HCT116 (cell line): ENCODE data around the gene CCDC154. TPM values are rescaled to one million over a fixed set of nuclear protein-coding genes. Genes with fewer than 3 reads are reported as not detected.

Experiments
- ATAC-seq: fragments of 200-7000 bp; cut with Tn5 transposase; 2 replicates; pipeline ENCODE4 v1.9.1; 2020; ENCODE audit warnings: mild to moderate bottlenecking, moderate library complexity
- BruUV-seq: library from RNA; stranded (reverse); fragments of 400-500 nt; replicated peaks from 2 replicates; lab custom pipeline; 2021; lab: Mats Ljungman, UMichigan
- CTCF ChIA-PET: fragments of 300-600 bp; sonication (Branson Sonifier 250); formaldehyde crosslinking; loops from one replicate; lab custom pipeline; 2021; ENCODE audit warnings: antibody characterized with exemption; lab: Charles Lee
- POLR2A ChIA-PET: fragments of 300-600, 350-600 bp; sonication (Branson Sonifier 250); formaldehyde crosslinking; loops from one replicate; lab custom pipeline; 2021; ENCODE audit warnings: antibody characterized with exemption; lab: Charles Lee
- RAD21 ChIA-PET, 2 experiments: fragments of 300-600 bp; sonication (Branson Sonifier 250); formaldehyde crosslinking; loops; one replicate each; lab custom pipeline; 2023; ENCODE audit warnings: low total read pairs in 2 of 2; ENCODE audit not compliant: uncharacterized antibody in 2 of 2, unreplicated experiment in 2 of 2, low non-redundant PET in 1 of 2; lab: Charles Lee
- DNase-seq: peaks from one replicate; pipeline ENCODE4 v3.0.0-alpha.2; 2010; ENCODE audit warnings: low read depth, low spot score
- H2AFZ ChIP-seq: fragments of 200-600 bp; shearing (Covaris generic), sonication (generic); 2 replicates; pipeline ENCODE4 v1.6.1; 2017; ENCODE audit warnings: low read depth, mixed run types, mixed read lengths, antibody characterized with exemption, low read length; ENCODE audit not compliant: poor library complexity, severe bottlenecking
- H3K27ac ChIP-seq: 2 replicates; pipeline ENCODE4 v1.5.1; 2012; ENCODE audit warnings: low read depth, low read length
- H3K27me3 ChIP-seq: fragments of 200-600 bp; sonication (generic); 2 replicates; pipeline ENCODE4 v1.6.1; 2016; ENCODE audit warnings: mixed run types, low read length, mixed read lengths; ENCODE audit not compliant: insufficient read depth
- H3K36me3 ChIP-seq, 2 experiments: fragments of 200-500 bp in 1 of 2; fragments of 200-600 bp in 1 of 2; sonication (Bioruptor generic) in 1 of 2; sonication (generic) in 1 of 2; 2 replicates each; pipeline versions ENCODE4 v1.5.1 to v1.6.1; 2014 to 2016; ENCODE audit warnings: low read length in 2 of 2, inconsistent platforms in 1 of 2, mixed read lengths in 1 of 2, mixed run types in 1 of 2; ENCODE audit not compliant: insufficient read depth in 2 of 2, control insufficient read depth in 1 of 2
- H3K4me1 ChIP-seq, 2 experiments: fragments of 200-600 bp in 1 of 2; sonication (generic) in 1 of 2; 2 replicates each; pipeline versions ENCODE4 v1.5.1 to v1.6.1; 2012 to 2017; ENCODE audit warnings: low read length in 2 of 2, inconsistent platforms in 1 of 2, mild to moderate bottlenecking in 1 of 2, mixed read lengths in 1 of 2, mixed run types in 1 of 2, moderate library complexity in 1 of 2; ENCODE audit not compliant: insufficient read depth in 2 of 2, control insufficient read depth in 1 of 2
- H3K4me2 ChIP-seq: fragments of 200-600 bp; sonication (generic); 2 replicates; pipeline ENCODE4 v1.6.1; 2017; ENCODE audit warnings: mixed run types, low read length, mixed read lengths
- H3K4me3 ChIP-seq, 2 experiments: fragments of 200-600 bp in 1 of 2; sonication (generic) in 1 of 2; replicated peaks in 1 of 2; 2 replicates each; pipeline ENCODE4 v1.5.1; 2011 to 2016; ENCODE audit warnings: low read length in 2 of 2, control low read depth in 1 of 2, low read depth in 1 of 2, mild to moderate bottlenecking in 1 of 2, mixed read lengths in 1 of 2, mixed run types in 1 of 2
- H3K79me2 ChIP-seq: fragments of 200-600 bp; sonication (generic); 2 replicates; pipeline ENCODE4 v1.6.1; 2017; ENCODE audit warnings: mild to moderate bottlenecking, mixed run types, low read length, moderate library complexity, mixed read lengths; ENCODE audit not compliant: insufficient read depth
- H3K9ac ChIP-seq: fragments of 200-600 bp; sonication (generic); 2 replicates; pipeline ENCODE4 v1.6.1; 2016; ENCODE audit warnings: low read length, mixed read lengths
- H3K9me2 ChIP-seq: fragments of 200-600 bp; sonication (generic), shearing (Covaris generic); 2 replicates; pipeline ENCODE4 v1.6.1; 2017; ENCODE audit warnings: mixed run types, mild to moderate bottlenecking, moderate library complexity; ENCODE audit not compliant: insufficient read depth
- H3K9me3 ChIP-seq, 2 experiments: fragments of 200-500 bp in 1 of 2; fragments of 200-600 bp in 1 of 2; sonication (Bioruptor generic) in 1 of 2; sonication (generic) in 1 of 2; 2 replicates each; pipeline ENCODE4 v1.6.1; 2014 to 2017; ENCODE audit warnings: low read length in 2 of 2, mixed read lengths in 2 of 2, inconsistent platforms in 1 of 2, low read depth in 1 of 2, mild to moderate bottlenecking in 1 of 2, mixed run types in 1 of 2, moderate library complexity in 1 of 2; ENCODE audit not compliant: control insufficient read depth in 1 of 2, insufficient read depth in 1 of 2
- H4K20me1 ChIP-seq: fragments of 200-600 bp; sonication (generic), shearing (Covaris generic); 2 replicates; pipeline ENCODE4 v1.6.1; 2017; ENCODE audit warnings: mixed run types, mild to moderate bottlenecking, moderate library complexity; ENCODE audit not compliant: insufficient read depth
- CBX3 ChIP-seq: IDR thresholded peaks from 2 replicates; pipeline ENCODE4 v1.6.1; 2012; ENCODE audit warnings: low read depth
- EGR1 ChIP-seq: IDR thresholded peaks from 2 replicates; pipeline ENCODE4 v1.6.1; 2012; ENCODE audit warnings: low read depth
- ELF1 ChIP-seq: IDR thresholded peaks from 2 replicates; pipeline ENCODE4 v1.6.1; 2012; ENCODE audit warnings: low read depth, borderline replicate concordance
- EZH2 ChIP-seq: fragments of 200-600 bp; sonication (generic); IDR thresholded peaks from 2 replicates; pipeline ENCODE4 v1.6.1; 2017; ENCODE audit warnings: antibody characterized with exemption, mixed run types
- EZH2phosphoT487 ChIP-seq: fragments of 200-600 bp; IDR thresholded peaks from 2 replicates; pipeline ENCODE4 v1.6.1; 2018; ENCODE audit warnings: antibody characterized with exemption, borderline replicate concordance
- FOSL1 ChIP-seq: IDR thresholded peaks from 2 replicates; pipeline ENCODE4 v1.6.1; 2012; ENCODE audit warnings: low read depth
- JUND ChIP-seq: IDR thresholded peaks from 2 replicates; pipeline ENCODE4 v1.6.1; 2012
- RAD21 ChIP-seq: IDR thresholded peaks from 2 replicates; pipeline ENCODE4 v1.6.1; 2012; ENCODE audit warnings: low read depth, mild to moderate bottlenecking
- TCF7L2 ChIP-seq: IDR thresholded peaks from 2 replicates; pipeline ENCODE4 v1.7.0; 2011; ENCODE audit warnings: borderline replicate concordance, inconsistent platforms; ENCODE audit not compliant: insufficient read depth, insufficient read length; ENCODE audit errors: extremely low read depth
- YY1 ChIP-seq: IDR thresholded peaks from 2 replicates; pipeline ENCODE4 v1.6.1; 2011; ENCODE audit warnings: low read length, low read depth, moderate library complexity, mild to moderate bottlenecking; ENCODE audit not compliant: insufficient replicate concordance; ENCODE audit errors: extremely low read depth
- intact Hi-C: fragments of 100-400 bp; cut with micrococcal nuclease; formaldehyde crosslinking; loops from 2 replicates; pipeline ENCODE4 v1.10.0; 2022
- total RNA-seq: library from RNA; stranded (reverse); gene quantifications from one replicate; pipeline ENCODE4 v1.2.1, GENCODE V29; 2021; ENCODE audit not compliant: unreplicated experiment
- TF ChIP-seq, protein P1 (sequence below): IDR thresholded peaks from 2 replicates; pipeline ENCODE4 v1.6.1; 2011; ENCODE audit warnings: mild to moderate bottlenecking, low read length, moderate library complexity; ENCODE audit not compliant: insufficient replicate concordance; ENCODE audit errors: extremely low read depth
- TF ChIP-seq, protein P2 (sequence below), 3 experiments: fragments of 200-600 bp in 1 of 3; sonication (generic) in 1 of 3; IDR thresholded peaks in 2 of 3; conservative IDR thresholded peaks in 1 of 3; 2 replicates each; pipeline ENCODE4 v1.5.1; 2012 to 2017; ENCODE audit warnings: low read depth in 2 of 3, low read length in 2 of 3, antibody characterized with exemption in 1 of 3, borderline replicate concordance in 1 of 3, control low read depth in 1 of 3, mild to moderate bottlenecking in 1 of 3, mixed read lengths in 1 of 3, mixed run types in 1 of 3, moderate library complexity in 1 of 3; ENCODE audit not compliant: insufficient read depth in 1 of 3
- TF ChIP-seq, protein P3 (sequence below): IDR thresholded peaks from 2 replicates; pipeline ENCODE4 v1.6.1; 2012

The CCDC154 gene
- total RNA-seq, 1 experiment from 2014 or later, result 1.7 TPM

DNA sequence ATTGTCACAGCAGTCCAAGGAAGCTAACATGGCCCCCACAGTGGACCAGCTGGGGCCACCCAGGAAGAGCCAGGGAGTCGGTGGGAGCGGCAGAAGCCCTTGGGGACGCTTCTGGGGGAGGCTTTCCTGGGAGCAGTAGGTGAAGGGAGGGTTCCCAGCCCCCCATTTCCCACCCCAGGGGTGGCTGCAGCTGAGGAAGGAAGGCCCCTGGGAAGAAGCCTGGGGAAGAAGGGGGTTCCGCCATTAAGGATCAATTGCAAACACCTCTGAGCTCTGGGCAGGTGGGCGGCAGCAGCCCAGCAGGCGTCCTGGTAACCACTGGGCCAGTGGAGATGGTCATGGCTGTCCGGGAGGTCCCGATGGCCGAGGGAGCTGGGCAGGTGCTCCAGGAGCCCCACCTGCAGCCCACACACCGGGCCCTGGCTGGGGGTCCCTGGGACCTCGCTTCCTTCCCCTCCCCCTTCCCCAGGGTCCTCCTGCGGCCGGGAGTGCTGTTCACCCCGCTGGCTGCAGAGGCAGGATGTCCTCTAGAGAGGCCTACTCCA lies 14.1 kb downstream of the CCDC154 start:
- ChIA-PET RAD21 (no interaction called here), POLR2A (no interaction called here)
- intact Hi-C loops, result no loop called here
- BruUV-seq, result no TSS peak
- TF ChIP-seq TCF7L2 (no peak), YY1 (no peak), ELF1 (no peak), EZH2 (no peak), RAD21 (no peak), JUND (no peak), EZH2phosphoT487 (no peak), CBX3 (no peak), EGR1 (no peak), FOSL1 (no peak)
- TF ChIP-seq, protein P1, sequence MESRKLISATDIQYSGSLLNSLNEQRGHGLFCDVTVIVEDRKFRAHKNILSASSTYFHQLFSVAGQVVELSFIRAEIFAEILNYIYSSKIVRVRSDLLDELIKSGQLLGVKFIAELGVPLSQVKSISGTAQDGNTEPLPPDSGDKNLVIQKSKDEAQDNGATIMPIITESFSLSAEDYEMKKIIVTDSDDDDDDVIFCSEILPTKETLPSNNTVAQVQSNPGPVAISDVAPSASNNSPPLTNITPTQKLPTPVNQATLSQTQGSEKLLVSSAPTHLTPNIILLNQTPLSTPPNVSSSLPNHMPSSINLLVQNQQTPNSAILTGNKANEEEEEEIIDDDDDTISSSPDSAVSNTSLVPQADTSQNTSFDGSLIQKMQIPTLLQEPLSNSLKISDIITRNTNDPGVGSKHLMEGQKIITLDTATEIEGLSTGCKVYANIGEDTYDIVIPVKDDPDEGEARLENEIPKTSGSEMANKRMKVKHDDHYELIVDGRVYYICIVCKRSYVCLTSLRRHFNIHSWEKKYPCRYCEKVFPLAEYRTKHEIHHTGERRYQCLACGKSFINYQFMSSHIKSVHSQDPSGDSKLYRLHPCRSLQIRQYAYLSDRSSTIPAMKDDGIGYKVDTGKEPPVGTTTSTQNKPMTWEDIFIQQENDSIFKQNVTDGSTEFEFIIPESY, result no peak
- TF ChIP-seq, protein P2, sequence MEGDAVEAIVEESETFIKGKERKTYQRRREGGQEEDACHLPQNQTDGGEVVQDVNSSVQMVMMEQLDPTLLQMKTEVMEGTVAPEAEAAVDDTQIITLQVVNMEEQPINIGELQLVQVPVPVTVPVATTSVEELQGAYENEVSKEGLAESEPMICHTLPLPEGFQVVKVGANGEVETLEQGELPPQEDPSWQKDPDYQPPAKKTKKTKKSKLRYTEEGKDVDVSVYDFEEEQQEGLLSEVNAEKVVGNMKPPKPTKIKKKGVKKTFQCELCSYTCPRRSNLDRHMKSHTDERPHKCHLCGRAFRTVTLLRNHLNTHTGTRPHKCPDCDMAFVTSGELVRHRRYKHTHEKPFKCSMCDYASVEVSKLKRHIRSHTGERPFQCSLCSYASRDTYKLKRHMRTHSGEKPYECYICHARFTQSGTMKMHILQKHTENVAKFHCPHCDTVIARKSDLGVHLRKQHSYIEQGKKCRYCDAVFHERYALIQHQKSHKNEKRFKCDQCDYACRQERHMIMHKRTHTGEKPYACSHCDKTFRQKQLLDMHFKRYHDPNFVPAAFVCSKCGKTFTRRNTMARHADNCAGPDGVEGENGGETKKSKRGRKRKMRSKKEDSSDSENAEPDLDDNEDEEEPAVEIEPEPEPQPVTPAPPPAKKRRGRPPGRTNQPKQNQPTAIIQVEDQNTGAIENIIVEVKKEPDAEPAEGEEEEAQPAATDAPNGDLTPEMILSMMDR (IDR thresholded peaks at IDR 0.05 in 2 of 3, conservative IDR thresholded peaks at IDR 0.05 in 1 of 3; ENCODE audit: borderline replicate concordance in 1 of 3, insufficient read depth in 1 of 3, low read depth in 2 of 3, low read length in 2 of 3), result no peak
- TF ChIP-seq, protein P3, sequence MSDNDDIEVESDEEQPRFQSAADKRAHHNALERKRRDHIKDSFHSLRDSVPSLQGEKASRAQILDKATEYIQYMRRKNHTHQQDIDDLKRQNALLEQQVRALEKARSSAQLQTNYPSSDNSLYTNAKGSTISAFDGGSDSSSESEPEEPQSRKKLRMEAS, result no peak
- TF ChIP-seq, all 23 proteins: peak for 0
- H3K36me3 ChIP-seq, result no peaks in the 10 kb centered on the region
- peaks cover 0 to 12% of the 10 kb centered on the region in 2 experiments; a peak in 2 of 4 replicates for H3K4me1 ChIP-seq
- ATAC-seq (no peak), DNase-seq (no peak)
- no peak overlapping the region for H2AFZ ChIP-seq
- H3K4me2 ChIP-seq, result no peak overlapping the region
- no peaks in the 10 kb centered on the region for H3K27me3 ChIP-seq
- no peaks in the 10 kb centered on the region for H3K79me2 ChIP-seq
- H4K20me1 ChIP-seq, result no peaks in the 10 kb centered on the region
- H3K27ac ChIP-seq, result no peak overlapping the region
- CTCF ChIA-PET, result no interaction called here
- H3K9ac ChIP-seq, result no peak overlapping the region
- no peaks in the 10 kb centered on the region for H3K9me3 ChIP-seq
- no peak overlapping the region for H3K4me3 ChIP-seq
- no peaks in the 10 kb centered on the region for H3K9me2 ChIP-seq
